Stimulated activated CD8-positive, alpha-beta memory T cell treated with anti-CD3 and anti-CD28 coated beads, Interleukin-7, amount 100 ng/mL, for 24 hours (primary cell): ENCODE results near the gene APPL2.
"Not testable (repeated sequence)": the region's sequence is repeated elsewhere in the genome, so short reads cannot be mapped to it uniquely, and the experiment has no call there.

ENCODE experiments used
- DNase-seq: peaks from one replicate; pipeline ENCODE4 v3.0.0-alpha.2; 2020; ENCODE audit warnings: low read depth

Gene APPL2

DNA sequence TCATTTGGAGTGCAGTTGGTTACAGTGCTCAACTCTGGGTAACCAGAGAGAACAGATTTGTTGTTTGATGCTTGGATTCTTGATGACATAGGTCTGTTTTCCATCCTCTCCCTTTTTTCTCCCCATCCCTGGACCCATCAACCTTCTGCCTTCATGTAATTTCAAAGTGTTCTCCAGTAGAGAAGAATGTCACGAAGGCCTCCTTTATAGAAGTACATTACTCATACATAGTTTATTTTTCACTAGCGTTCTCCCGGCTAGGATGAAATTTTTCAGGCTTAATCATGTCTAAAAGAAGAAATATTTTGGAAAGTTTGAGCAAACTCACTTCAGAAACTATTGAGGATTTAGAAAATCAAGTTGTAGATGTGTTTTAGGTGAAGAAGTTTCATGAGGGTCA, 20.9 kb upstream of the APPL2 start:
- DNase-seq = no peak

DNA sequence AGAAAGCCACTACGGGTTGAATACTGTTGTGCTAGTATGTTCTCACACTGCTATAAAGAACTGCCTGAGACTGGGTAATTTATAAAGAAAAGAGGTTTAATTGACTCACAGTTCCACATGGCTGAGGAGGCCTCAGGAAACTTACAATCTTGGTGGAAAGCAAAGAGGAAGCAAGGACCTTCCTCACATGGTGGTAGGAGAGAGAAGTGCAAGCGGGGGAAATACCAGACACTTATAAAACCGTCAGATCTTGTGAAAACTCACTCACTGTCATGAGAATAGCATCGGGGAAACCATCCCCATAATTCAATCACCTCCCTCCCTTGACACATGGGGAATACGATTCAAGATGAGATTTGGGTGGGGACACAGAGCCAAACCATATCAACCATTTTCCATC, 20.5 kb upstream of the APPL2 start:
- DNase-seq = not testable (repeated sequence)

- DNase-seq = no peak
Measured at GRCh38 chr12:105256011-105256410, 20.0 kb upstream of the APPL2 start.

DNA sequence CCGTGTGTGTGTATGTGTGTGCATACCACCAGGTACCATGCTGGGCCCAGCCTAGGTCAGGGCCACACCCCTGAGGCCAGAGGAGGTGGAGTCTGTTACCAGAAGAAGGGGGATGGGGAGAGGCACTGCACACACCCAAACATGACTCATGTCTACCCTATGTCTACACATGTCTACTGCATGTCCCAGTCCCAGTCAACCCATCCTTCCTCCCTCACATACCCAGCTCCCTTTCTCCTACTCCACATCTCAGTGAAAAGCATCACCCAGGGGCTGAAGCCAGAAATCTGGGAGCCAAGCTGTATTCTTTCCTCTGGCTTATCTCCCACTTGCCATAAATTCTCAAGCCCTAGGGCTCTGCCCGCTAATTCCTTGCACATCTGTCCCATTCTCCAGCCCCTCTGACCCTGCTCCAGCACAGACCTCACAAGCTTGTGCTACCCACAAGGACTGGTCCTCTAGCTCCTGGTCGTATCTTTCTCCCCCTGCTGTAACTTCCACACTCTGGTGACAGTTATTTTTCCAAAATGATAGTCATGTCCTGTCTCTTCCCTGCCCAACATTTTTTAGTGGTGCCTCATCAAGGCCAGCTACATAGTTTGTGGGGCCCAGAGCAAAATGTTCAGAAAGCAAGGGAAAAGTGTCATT, 18.0 kb upstream of the APPL2 start:
- no peak for DNase-seq

GRCh38 chr12:105252901-105253300, 16.9 kb upstream of the APPL2 start:
- no peak for DNase-seq

- DNase-seq = not testable (repeated sequence)
Measured at GRCh38 chr12:105245776-105246427, 9.9 kb upstream of the APPL2 start.

DNA sequence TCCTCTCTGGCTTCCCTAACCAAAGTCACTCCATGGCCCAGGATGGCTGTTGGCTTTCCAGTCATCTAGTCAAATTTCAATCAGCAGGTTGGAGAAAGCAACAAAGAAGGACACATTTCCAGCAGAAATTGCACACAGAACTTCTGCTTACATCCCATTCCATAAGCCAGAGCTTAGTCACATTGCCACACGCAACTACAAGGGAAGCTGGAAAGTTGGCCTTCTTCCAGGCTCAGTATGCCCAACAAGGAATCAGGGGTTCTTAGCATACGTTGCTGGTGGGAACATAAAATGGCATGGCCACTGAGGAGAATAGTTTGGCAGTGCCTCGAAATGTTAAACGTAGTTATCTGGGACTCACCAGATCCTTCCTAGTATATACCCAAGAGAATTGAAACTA, 9.3 kb upstream of the APPL2 start:
- DNase-seq = no peak

DNA sequence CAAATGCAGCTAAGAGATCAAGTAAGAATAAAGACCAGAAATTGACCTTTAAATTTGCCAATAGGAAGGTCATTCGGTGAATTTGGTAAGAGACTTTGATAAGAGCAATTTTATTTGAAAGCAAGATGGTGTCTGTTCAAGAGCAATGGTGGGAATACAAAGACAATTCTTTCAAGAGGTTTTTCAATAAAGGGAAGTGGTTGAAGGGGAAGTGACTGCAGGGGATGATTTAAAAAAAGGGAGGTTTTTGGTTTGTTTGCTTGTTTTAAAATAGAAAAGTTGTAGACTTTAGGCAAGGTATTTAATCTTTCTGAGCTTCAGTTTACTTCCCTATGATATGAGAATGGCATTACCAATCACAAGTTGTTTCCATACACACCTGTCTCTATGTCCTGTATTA, 4.3 kb upstream of the APPL2 start:
- DNase-seq = no peak

GRCh38 chr12:105239304-105239703, 3.3 kb upstream of the APPL2 start:
- no peak for DNase-seq

DNA sequence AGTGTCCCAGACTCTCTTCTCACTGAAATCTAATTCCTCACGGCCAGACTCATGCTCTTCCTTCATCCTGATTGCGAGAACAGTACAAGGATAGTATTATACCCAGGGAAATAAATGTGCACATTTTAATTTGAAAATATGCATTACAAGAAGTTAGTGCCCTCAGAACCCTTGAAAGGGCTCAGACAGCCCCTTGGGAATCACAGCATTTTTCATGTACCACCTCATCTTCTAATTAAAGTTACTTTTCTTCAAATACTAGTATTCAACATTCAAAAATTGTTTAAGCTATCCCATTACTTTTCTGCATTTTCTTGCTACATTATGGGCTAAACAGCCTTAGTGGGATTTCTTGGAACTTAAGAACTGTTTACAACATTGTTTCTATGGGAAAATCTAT, 1.7 kb upstream of the APPL2 start:
- no peak for DNase-seq

GRCh38 chr12:105235281-105235731, 668 bp downstream of the APPL2 start:
- no peak for DNase-seq

- no peak for DNase-seq
Measured at GRCh38 chr12:105234197-105234596, 1.8 kb downstream of the APPL2 start.

GRCh38 chr12:105233041-105233905, 2.7 kb downstream of the APPL2 start:
- no peak for DNase-seq

- DNase-seq = no peak
Measured at GRCh38 chr12:105231396-105231795, 4.6 kb downstream of the APPL2 start.

GRCh38 chr12:105229371-105229770, 6.6 kb downstream of the APPL2 start:
- no peak for DNase-seq

DNA sequence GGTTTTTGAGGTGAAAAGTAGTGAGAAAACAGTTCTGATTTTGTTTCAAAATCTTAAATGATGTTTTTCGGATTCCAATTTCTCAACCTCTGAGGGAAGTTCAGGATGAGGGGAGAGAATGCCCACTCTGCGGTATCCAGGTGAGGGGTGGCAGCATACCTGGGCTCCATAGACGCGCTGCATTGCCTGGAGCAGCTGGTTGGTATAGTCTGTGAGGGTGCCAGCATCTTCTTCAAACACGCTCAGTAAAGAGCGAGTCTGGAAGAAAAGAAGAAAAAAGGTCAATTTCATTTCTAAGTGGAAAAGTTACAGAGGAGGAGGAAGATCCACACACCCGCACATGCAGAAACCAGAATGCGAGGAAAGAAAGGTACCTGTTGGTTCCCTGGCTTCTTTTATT, 7.0 kb downstream of the APPL2 start:
- DNase-seq = no peak

DNA sequence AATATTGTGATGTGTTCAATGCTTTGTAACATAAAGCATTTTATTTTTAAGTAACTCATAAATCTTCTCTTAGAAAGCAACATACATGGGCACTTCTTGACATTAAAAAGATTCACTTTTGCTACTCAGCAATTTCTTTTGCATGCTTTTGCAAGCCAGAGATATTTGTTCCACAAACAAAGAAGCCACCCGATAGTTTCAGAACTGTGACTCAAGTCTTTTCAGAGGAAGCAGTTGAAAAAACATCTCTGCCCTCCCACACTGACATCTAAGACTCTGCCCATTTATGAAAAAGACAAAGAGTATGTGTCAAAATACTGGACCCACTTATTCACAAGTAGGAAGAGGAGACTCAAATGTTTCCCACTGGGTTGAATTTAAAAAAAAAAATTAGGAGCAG, 7.5 kb downstream of the APPL2 start:
- DNase-seq = no peak

- DNase-seq = no peak
Measured at GRCh38 chr12:105227879-105228278, 8.1 kb downstream of the APPL2 start.

- DNase-seq = no peak
Measured at GRCh38 chr12:105226219-105226618, 9.8 kb downstream of the APPL2 start.

GRCh38 chr12:105225505-105226015, 10.4 kb downstream of the APPL2 start:
- no peak for DNase-seq

DNA sequence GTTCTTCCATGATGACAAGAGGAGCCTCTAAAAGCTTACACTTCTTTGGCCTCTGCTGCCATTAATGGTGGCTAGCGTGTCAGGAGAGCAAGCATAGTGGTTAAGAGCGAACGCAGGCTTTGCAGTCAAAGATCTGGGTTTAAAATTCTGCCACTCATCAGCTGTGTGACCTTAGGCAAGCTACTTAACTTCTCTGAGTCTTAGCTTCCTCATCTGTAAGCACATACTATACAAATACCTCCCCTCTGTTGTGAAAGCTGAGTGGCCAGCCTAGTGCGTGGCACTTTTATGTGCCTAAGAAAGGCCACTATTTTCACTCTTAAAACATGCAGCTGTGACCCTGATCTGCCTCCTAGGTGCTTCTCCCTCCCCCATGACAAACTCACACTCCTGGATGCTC, 11.6 kb downstream of the APPL2 start:
- DNase-seq = no peak

- no peak for DNase-seq
Measured at GRCh38 chr12:105223884-105224283, 12.1 kb downstream of the APPL2 start.

GRCh38 chr12:105223352-105223845, 12.6 kb downstream of the APPL2 start:
- DNase-seq = no peak
